ENCODE measurements around the gene TNRC6C.

The TNRC6C gene

DNA sequence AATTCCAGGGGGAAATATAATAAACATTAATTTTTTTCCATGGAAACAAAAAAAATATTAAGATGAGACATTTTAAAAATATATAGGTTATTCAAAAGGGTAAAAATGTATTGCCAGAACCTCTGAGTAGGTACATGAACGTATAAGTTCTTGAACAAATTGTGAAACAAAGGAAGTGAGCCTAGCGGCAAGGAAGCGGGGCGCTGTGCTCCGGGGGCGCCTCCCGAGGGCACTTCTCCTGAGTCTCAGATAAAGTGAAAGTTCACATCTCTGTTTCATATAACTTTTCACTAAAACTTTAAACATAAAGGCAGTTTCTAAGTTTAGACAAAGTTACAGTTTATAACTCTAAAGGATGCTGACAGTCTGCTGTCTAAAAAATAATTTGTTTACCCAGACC lies 52.3 kb downstream of the TNRC6C start:
- TF ChIP-seq ZNF350 (tag by site-specific recombination; IDR thresholded peaks at IDR 0.05) = no peak
- TF ChIP-seq, protein P1, sequence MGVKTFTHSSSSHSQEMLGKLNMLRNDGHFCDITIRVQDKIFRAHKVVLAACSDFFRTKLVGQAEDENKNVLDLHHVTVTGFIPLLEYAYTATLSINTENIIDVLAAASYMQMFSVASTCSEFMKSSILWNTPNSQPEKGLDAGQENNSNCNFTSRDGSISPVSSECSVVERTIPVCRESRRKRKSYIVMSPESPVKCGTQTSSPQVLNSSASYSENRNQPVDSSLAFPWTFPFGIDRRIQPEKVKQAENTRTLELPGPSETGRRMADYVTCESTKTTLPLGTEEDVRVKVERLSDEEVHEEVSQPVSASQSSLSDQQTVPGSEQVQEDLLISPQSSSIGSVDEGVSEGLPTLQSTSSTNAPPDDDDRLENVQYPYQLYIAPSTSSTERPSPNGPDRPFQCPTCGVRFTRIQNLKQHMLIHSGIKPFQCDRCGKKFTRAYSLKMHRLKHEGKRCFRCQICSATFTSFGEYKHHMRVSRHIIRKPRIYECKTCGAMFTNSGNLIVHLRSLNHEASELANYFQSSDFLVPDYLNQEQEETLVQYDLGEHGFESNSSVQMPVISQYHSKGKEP (tag by site-specific recombination; IDR thresholded peaks at IDR 0.05) = no peak
- TF ChIP-seq KLF9 (tag by site-specific recombination; IDR thresholded peaks at IDR 0.05; ENCODE audit: low read depth) = no peak
- TF ChIP-seq ZNF623 (tag by site-specific recombination; IDR thresholded peaks at IDR 0.05) = no peak
- TF ChIP-seq EGR2 (tag by site-specific recombination; IDR thresholded peaks at IDR 0.05; ENCODE audit: low read depth) = no peak
- CTCF ChIA-PET = interaction anchor here (0.7 to 10.5 kb wide), 4 partner anchors 26 to 468 kb away, joined by 3 to 119 read pairs (median 5); no protein-coding TSS in a partner anchor
- Histone ChIP-seq H3K9me3 (ENCODE audit: control insufficient read depth, insufficient read depth, low read depth, low read length) (no peaks in the 10 kb centered on the region), H3K27ac (ENCODE audit: extremely low read depth, low read depth, low read length) (no peak overlapping the region), H3K36me3 (ENCODE audit: control insufficient read depth in 2 of 2, insufficient read depth in 1 of 2, low read length in 2 of 2) (peaks cover 4 to 13% of the 10 kb centered on the region in 2 experiments), H3K4me3 (ENCODE audit: low read depth, low read length) (no peak overlapping the region), H3K4me1 (ENCODE audit: control insufficient read depth, insufficient read depth, low read length) (no peaks in the 10 kb centered on the region)
- POLR2A ChIA-PET = no interaction called here

- Histone ChIP-seq H3K9me3 (ENCODE audit: control insufficient read depth, insufficient read depth, low read depth, low read length) (no peaks in the 10 kb centered on the region), H3K27ac (ENCODE audit: extremely low read depth, low read depth, low read length) (no peak overlapping the region), H3K4me1 (ENCODE audit: control insufficient read depth, insufficient read depth, low read length) (no peaks in the 10 kb centered on the region), H3K36me3 (ENCODE audit: control insufficient read depth in 2 of 2, insufficient read depth in 1 of 2, low read length in 2 of 2) (peaks cover 4 to 10% of the 10 kb centered on the region in 2 experiments), H3K4me3 (ENCODE audit: low read depth, low read length) (no peak overlapping the region)
- ChIA-PET POLR2A (interaction anchor here (3.5 kb wide), 1 partner anchor 55 kb away, joined by 51 read pairs; the partner anchor contains the start of gene TNRC6C), CTCF (interaction anchor here (0.7 to 10.5 kb wide), 23 partner anchors 9 to 1056 kb away, joined by 3 to 119 read pairs (median 5); partner anchors contain the start of gene TNRC6C)
- TF ChIP-seq ZNF600 (tag by site-specific recombination; IDR thresholded peaks at IDR 0.05) = no peak
- TF ChIP-seq ZSCAN16 (tag by site-specific recombination; IDR thresholded peaks at IDR 0.05) = no peak
- TF ChIP-seq PRDM1 (tag by site-specific recombination; IDR thresholded peaks at IDR 0.05) = 0 out of 2 replicates have a peak, but pooled peaks have one; percentile 6
These were observed 53.9 kb downstream of the TNRC6C start for GRCh38 chr17:78012428-78012827.

DNA sequence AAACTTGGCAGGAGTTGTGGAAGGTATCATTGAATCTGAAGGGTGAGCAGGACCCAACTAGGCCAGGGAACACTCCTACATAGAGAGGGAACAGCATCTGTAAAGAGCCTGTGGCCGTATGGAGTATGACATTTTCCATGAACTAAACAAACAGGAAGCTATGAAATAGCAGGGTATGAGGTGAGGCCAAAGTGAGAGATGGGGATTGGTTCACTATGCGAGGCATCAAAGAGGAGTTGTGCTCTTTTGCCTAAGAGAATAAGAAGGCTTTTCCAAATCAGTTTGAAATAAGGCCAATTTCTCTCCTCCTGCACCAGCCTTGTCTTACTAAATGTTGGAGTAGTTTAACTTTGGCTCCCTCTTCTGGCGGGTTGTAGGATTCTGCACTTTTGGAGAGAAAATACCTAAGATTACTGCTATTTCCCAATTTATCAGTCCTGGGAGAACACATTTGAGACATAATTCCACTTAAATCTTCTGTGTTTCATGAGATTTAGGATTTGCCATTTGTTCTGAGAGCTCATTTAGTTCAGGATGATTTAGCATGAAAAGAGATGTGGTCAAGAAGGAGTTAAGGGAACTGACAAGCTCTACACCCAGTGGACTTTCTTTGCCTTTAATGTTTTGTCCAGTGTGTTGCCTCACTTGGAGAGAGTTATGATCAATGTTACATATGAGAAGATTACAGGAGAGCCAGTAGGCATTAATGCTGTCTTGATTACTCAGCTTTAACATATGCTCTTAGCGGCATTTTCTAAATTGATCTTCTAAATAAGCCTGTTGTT lies 55.4 kb downstream of the TNRC6C start:
- no peaks in the 10 kb centered on the region for H3K9me3 ChIP-seq (ENCODE audit: control insufficient read depth, insufficient read depth, low read depth, low read length)
- ChIA-PET CTCF (interaction anchor here (0.6 to 10.5 kb wide), 63 partner anchors 10 to 1144 kb away, joined by 3 to 119 read pairs (median 4); partner anchors contain the start of gene TNRC6C), POLR2A (interaction anchor here (3.5 kb wide), 1 partner anchor 56 kb away, joined by 51 read pairs; the partner anchor contains the start of gene TNRC6C)
- no peak overlapping the region for H3K27ac ChIP-seq (ENCODE audit: extremely low read depth, low read depth, low read length)
- no peak overlapping the region for H3K4me3 ChIP-seq (ENCODE audit: low read depth, low read length)
- H3K36me3 ChIP-seq (ENCODE audit: control insufficient read depth in 2 of 2, insufficient read depth in 1 of 2, low read length in 2 of 2) = peaks cover 4 to 10% of the 10 kb centered on the region in 2 experiments; a peak in 2 of 3 replicates
- no peaks in the 10 kb centered on the region for H3K4me1 ChIP-seq (ENCODE audit: control insufficient read depth, insufficient read depth, low read length)
- TF ChIP-seq GLIS1 (tag by site-specific recombination; IDR thresholded peaks at IDR 0.05) = no peak
- no peak for TF ChIP-seq ZNF157 (tag by site-specific recombination; IDR thresholded peaks at IDR 0.05)
- no peak for TF ChIP-seq HOXD13 (CRISPR knock-in tag; IDR thresholded peaks at IDR 0.05; ENCODE audit: borderline replicate concordance)
- no peak for TF ChIP-seq ZNF2 (tag by site-specific recombination; IDR thresholded peaks at IDR 0.05)
- TF ChIP-seq ZNF416 (tag by site-specific recombination; IDR thresholded peaks at IDR 0.05) = no peak
- TF ChIP-seq, protein P2, sequence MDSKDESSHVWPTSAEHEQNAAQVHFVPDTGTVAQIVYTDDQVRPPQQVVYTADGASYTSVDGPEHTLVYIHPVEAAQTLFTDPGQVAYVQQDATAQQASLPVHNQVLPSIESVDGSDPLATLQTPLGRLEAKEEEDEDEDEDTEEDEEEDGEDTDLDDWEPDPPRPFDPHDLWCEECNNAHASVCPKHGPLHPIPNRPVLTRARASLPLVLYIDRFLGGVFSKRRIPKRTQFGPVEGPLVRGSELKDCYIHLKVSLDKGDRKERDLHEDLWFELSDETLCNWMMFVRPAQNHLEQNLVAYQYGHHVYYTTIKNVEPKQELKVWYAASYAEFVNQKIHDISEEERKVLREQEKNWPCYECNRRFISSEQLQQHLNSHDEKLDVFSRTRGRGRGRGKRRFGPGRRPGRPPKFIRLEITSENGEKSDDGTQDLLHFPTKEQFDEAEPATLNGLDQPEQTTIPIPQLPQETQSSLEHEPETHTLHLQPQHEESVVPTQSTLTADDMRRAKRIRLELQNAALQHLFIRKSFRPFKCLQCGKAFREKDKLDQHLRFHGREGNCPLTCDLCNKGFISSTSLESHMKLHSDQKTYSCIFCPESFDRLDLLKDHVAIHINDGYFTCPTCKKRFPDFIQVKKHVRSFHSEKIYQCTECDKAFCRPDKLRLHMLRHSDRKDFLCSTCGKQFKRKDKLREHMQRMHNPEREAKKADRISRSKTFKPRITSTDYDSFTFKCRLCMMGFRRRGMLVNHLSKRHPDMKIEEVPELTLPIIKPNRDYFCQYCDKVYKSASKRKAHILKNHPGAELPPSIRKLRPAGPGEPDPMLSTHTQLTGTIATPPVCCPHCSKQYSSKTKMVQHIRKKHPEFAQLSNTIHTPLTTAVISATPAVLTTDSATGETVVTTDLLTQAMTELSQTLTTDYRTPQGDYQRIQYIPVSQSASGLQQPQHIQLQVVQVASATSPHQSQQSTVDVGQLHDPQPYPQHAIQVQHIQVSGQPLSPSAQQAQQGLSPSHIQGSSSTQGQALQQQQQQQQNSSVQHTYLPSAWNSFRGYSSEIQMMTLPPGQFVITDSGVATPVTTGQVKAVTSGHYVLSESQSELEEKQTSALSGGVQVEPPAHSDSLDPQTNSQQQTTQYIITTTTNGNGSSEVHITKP (tag by site-specific recombination; IDR thresholded peaks at IDR 0.05) = peak; percentile 79
- no peak; the same call in 1 of the 2 replicates for TF ChIP-seq ZBTB17 (tag by site-specific recombination; IDR thresholded peaks at IDR 0.05)
- no peak for TF ChIP-seq ZNF623 (tag by site-specific recombination; IDR thresholded peaks at IDR 0.05)
- no peak for TF ChIP-seq KLF8 (tag by site-specific recombination; IDR thresholded peaks at IDR 0.05)
- no peak for TF ChIP-seq YY1 (tag by site-specific recombination; IDR thresholded peaks at IDR 0.05)
- no peak for TF ChIP-seq ZNF221 (tag by site-specific recombination; IDR thresholded peaks at IDR 0.05; ENCODE audit: borderline replicate concordance)
- TF ChIP-seq, protein P3, sequence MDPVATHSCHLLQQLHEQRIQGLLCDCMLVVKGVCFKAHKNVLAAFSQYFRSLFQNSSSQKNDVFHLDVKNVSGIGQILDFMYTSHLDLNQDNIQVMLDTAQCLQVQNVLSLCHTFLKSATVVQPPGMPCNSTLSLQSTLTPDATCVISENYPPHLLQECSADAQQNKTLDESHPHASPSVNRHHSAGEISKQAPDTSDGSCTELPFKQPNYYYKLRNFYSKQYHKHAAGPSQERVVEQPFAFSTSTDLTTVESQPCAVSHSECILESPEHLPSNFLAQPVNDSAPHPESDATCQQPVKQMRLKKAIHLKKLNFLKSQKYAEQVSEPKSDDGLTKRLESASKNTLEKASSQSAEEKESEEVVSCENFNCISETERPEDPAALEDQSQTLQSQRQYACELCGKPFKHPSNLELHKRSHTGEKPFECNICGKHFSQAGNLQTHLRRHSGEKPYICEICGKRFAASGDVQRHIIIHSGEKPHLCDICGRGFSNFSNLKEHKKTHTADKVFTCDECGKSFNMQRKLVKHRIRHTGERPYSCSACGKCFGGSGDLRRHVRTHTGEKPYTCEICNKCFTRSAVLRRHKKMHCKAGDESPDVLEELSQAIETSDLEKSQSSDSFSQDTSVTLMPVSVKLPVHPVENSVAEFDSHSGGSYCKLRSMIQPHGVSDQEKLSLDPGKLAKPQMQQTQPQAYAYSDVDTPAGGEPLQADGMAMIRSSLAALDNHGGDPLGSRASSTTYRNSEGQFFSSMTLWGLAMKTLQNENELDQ (tag by site-specific recombination; IDR thresholded peaks at IDR 0.05; ENCODE audit: low read depth) = no peak
- TF ChIP-seq PRDM4 (tag by site-specific recombination; IDR thresholded peaks at IDR 0.05) = no peak

Measured in HEK293 (cell line).